DND-41 (cell line): ENCODE measurements around the gene NMB.

ENCODE experiments used
- ATAC-seq: fragments of 200-7000 bp; cut with Tn5 transposase; 3 replicates; pipeline ENCODE4 v1.9.1; 2021; ENCODE audit warnings: low read depth; ENCODE audit not compliant: insufficient read depth
- DNase-seq: peaks from one replicate; pipeline ENCODE4 v3.0.0-alpha.2; 2020
- H2AFZ ChIP-seq: 2 replicates; pipeline ENCODE4 v1.6.0; 2012; ENCODE audit warnings: low read depth, low read length
- H3K27ac ChIP-seq: 2 replicates; pipeline ENCODE4 v1.5.1; 2012; ENCODE audit warnings: low read length, inconsistent platforms
- H3K27me3 ChIP-seq: fragments of 200-600 bp; sonication (generic); 2 replicates; pipeline ENCODE4 v1.6.0; 2012; ENCODE audit warnings: low read length, mild to moderate bottlenecking, inconsistent platforms; ENCODE audit not compliant: insufficient read depth, poor library complexity
- H3K36me3 ChIP-seq: 2 replicates; pipeline ENCODE4 v1.5.1; 2012; ENCODE audit warnings: low read length, inconsistent platforms; ENCODE audit not compliant: insufficient read depth
- H3K4me1 ChIP-seq: 2 replicates; pipeline ENCODE4 v1.5.1; 2012; ENCODE audit warnings: mild to moderate bottlenecking, low read length; ENCODE audit not compliant: insufficient read depth
- H3K4me2 ChIP-seq: 2 replicates; pipeline ENCODE4 v1.6.0; 2012; ENCODE audit warnings: mild to moderate bottlenecking, moderate library complexity, low read length, inconsistent platforms; ENCODE audit not compliant: insufficient read depth
- H3K4me3 ChIP-seq, 2 experiments: fragments of 200-600 bp in 1 of 2; shearing (Covaris generic) in 1 of 2; 2 replicates each; pipeline ENCODE4 v1.5.1; 2012 to 2016; ENCODE audit warnings: inconsistent platforms in 2 of 2, low read length in 2 of 2, mild to moderate bottlenecking in 2 of 2, low read depth in 1 of 2, moderate library complexity in 1 of 2
- H3K79me2 ChIP-seq: 2 replicates; pipeline ENCODE4 v1.6.0; 2012; ENCODE audit warnings: low read length, inconsistent platforms; ENCODE audit not compliant: insufficient read depth
- H3K9ac ChIP-seq: 2 replicates; pipeline ENCODE4 v1.6.0; 2012; ENCODE audit warnings: low read depth, mild to moderate bottlenecking, inconsistent platforms, low read length, moderate library complexity
- H3K9me3 ChIP-seq: 2 replicates; pipeline ENCODE4 v1.5.1; 2012; ENCODE audit warnings: low read length, moderate library complexity, mild to moderate bottlenecking, inconsistent platforms; ENCODE audit not compliant: insufficient read depth, severe bottlenecking
- H4K20me1 ChIP-seq: 2 replicates; pipeline ENCODE4 v1.6.0; 2012; ENCODE audit warnings: low read length; ENCODE audit not compliant: insufficient read depth
- CTCF ChIP-seq: IDR thresholded peaks from 2 replicates; pipeline ENCODE4 v1.5.1; 2012; ENCODE audit warnings: borderline replicate concordance, low read length, moderate library complexity, mild to moderate bottlenecking; ENCODE audit not compliant: poor library complexity, severe bottlenecking; ENCODE audit errors: extremely low read depth
- EZH2 ChIP-seq: IDR thresholded peaks from 3 replicates; pipeline ENCODE4 v1.6.1; 2012; ENCODE audit warnings: borderline replicate concordance, low read depth, mild to moderate bottlenecking, moderate library complexity, low read length, inconsistent platforms; ENCODE audit not compliant: severe bottlenecking

The NMB gene

DNA sequence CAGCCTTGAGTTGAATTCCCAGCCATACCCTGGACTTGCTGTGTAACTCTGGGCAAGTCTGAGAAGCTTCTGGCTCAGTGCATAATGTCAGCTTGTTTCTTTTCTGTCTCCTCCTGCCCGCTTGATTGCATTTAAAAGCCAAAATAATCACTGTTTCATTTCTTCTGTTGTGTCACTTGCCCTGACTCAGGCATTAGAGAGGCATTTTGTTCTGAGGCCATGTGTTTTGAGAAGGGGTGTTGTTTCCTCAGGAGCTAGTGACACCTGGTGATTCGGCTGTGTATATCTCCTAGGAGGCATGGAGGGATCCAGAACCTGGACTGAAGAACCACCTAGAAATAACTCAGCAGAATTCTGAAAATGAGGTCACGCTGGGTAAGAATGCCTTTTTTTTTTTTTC lies 19.9 kb downstream of the NMB start:
- TF ChIP-seq CTCF = peak; percentile 13
- no peak for TF ChIP-seq EZH2
- ATAC-seq (no peak), DNase-seq (no peak)
- Histone ChIP-seq H4K20me1 (no peaks in the 10 kb centered on the region), H3K4me3 (no peak overlapping the region), H3K27me3 (no peaks in the 10 kb centered on the region), H3K4me2 (no peak overlapping the region), H3K9me3 (no peaks in the 10 kb centered on the region), H3K79me2 (peaks cover 14% of the 10 kb centered on the region), H3K9ac (no peak overlapping the region), H2AFZ (no peak overlapping the region), H3K27ac (no peak overlapping the region), H3K4me1 (peaks cover 24% of the 10 kb centered on the region), H3K36me3 (peaks cover 66% of the 10 kb centered on the region)

DNA sequence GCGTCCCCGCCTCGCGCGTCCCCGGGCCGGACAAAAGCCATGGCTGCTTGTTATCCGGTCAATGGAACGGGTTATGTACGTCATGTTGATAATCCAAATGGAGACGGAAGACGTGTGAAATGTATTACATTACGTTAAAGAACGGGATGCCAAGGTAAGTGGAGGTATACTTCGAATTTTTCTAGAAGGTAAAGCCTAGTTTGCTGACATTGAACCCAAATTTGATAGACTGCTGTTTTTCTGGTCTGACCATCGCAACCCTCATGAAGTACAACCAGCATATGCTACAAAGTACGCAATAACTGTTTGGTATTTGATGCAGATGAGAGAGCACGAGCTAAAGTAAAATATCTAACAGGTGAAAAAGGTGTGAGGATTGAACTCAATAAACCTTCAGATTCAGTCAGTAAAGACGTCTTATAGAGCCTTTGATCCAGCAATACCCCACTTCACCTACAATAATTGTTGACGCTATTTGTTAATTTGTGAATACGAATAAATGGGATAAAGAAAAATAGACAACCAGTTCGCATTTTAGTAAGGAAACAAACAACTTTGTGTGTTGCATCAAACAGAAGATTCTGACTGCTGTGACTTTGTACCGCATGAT lies 23.7 kb downstream of the NMB start:
- Histone ChIP-seq H4K20me1 (no peaks in the 10 kb centered on the region), H3K27ac (no peak overlapping the region), H3K4me2 (peak overlapping the region; percentile 88; the same call in 1 of the 2 replicates), H3K9ac (peak overlapping the region; percentile 63; the same call in 1 of the 2 replicates), H2AFZ (no peak overlapping the region), H3K36me3 (peaks cover 32% of the 10 kb centered on the region), H3K27me3 (no peaks in the 10 kb centered on the region), H3K79me2 (peaks cover 32% of the 10 kb centered on the region), H3K4me3 (peak overlapping the region in 1 of 2 experiments; percentile 67; a peak in 2 of 4 replicates), H3K9me3 (no peaks in the 10 kb centered on the region), H3K4me1 (peaks cover 49% of the 10 kb centered on the region)
- no peak for ATAC-seq
- TF ChIP-seq CTCF (no peak), EZH2 (no peak)
- no peak for DNase-seq

- peak; percentile 43 for DNase-seq
- H3K79me2 ChIP-seq = peaks cover 32% of the 10 kb centered on the region
- no peak for TF ChIP-seq EZH2
- TF ChIP-seq CTCF = no peak
Measured at GRCh38 chr15:84633311-84634227, 24.4 kb downstream of the NMB start.

More at GRCh38 chr15:84633311-84634227, 24.4 kb downstream of the NMB start:
- Histone ChIP-seq H3K4me2 (peak overlapping the region; percentile 88), H3K4me3 (peak overlapping the region; percentile 24 to 67), H3K27me3 (no peaks in the 10 kb centered on the region), H2AFZ (peak overlapping the region; percentile 64), H3K27ac (peak overlapping the region; percentile 47; the same call in 1 of the 2 replicates), H3K9ac (peak overlapping the region; percentile 63), H3K36me3 (peaks cover 27% of the 10 kb centered on the region), H3K4me1 (peaks cover 49% of the 10 kb centered on the region), H4K20me1 (no peaks in the 10 kb centered on the region), H3K9me3 (no peaks in the 10 kb centered on the region)
- peak; percentile 59 for ATAC-seq
